ENCODE results near the gene TGM3.

- TF ChIP-seq CTCF (IDR thresholded peaks at IDR 0.05) (no peak), POLR2A (IDR thresholded peaks at IDR 0.05) (no peak)
These were observed 45.5 kb downstream of the TGM3 start for GRCh38 chr20:2341336-2341735.
